ENCODE results near the gene LIMS4.
"Not testable (repeated sequence)": the region's sequence is repeated elsewhere in the genome, so short reads cannot be mapped to it uniquely, and the experiment has no call there.

LIMS4 gene

DNA sequence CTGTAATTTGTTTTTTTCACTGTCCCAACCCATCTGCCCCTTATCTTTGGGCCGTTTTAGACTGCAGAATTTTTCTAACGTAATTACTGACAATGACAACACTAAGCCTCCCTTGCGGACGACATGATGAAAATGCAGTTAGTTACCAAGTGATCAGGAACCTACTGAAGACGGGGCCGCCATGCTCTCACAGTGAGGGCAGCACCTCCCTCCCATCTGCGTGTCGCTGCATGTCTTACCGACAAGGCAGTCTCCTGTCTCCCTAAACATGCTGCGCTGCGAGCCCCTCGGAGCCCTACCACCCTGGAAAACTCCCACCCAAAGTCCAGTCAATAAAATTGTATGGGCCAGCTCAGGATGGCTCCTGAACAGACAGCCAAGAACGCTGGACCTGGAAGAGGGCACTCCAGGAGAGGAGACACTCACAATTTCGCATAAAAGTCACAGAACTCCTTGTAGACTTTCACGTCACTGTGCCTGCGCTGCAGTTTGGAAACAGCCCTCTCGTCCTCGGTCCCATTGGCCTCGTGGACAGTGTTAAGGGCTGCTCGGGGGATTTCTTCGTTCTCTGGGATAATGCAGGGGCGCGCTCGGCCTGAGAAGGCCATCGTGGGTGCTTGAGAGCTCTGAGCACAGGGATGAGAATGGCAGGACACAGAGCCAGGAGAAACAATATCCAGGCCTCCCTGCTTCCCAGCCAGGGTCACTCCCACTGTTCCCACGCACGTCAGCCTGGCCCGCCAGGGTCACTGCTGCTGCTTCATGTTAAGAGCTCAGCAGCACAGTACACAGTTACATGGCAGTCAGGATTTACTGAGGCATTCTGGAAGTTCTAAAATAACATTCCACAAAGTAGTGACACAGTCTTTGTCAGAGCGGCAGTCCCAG lies at the start of gene LIMS4:
Gene LIMS4 (minus strand): TSS at position 646 of the 888 bp plus-strand sequence. CDS start 38 bp downstream, at position 608.
- FAIRE-seq, result not testable (repeated sequence)

- FAIRE-seq, result not testable (repeated sequence)
Measured at GRCh38 chr2:110499755-110500377, 27.2 kb upstream of the LIMS4 start.

- not testable (repeated sequence) for FAIRE-seq
Measured at GRCh38 chr2:110496027-110496426, 23.4 kb upstream of the LIMS4 start.

DNA sequence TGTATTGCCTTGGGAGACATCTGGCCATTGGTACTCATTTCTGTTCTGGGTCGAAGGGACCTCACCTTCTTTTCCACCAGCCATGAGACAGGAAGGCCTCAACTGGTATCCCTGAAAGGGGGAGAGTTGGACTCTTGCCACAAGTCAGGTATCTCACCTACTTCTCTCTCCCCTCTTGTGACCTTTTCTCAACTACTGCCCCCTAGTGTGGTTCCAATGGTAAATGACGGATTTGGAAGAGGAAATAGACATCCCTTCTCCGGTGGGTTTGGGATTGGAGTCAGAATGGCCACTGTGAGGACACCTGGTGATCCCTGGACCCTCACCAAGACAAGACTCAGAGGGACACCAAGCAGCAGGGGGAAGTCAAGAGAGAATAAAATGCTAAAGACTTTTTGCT lies 21.9 kb upstream of the LIMS4 start:
- not testable (repeated sequence) for FAIRE-seq

DNA sequence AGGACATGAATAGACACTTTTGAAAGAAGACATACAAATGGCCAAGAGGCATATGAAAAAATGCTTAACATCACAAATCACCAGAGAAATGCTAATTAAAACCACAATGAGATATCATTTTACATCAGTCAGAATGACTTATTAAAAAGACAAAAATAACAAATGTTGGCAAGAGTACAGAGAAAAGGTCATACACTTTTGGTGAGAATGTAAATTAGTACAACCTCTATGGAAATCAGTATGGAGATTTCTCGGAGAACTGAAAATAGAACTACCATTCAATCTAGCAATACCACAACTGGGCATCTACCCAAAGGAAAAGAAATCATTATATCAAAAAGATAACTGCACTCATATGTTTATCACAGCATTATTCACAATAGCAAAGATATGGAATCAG lies 16.4 kb upstream of the LIMS4 start:
- FAIRE-seq, result not testable (repeated sequence)

- FAIRE-seq, result not testable (repeated sequence)
Measured at GRCh38 chr2:110482697-110483096, 10.1 kb upstream of the LIMS4 start.

- FAIRE-seq, result not testable (repeated sequence)
Measured at GRCh38 chr2:110481200-110481599, 8.6 kb upstream of the LIMS4 start.

GRCh38 chr2:110480084-110480483 lies 7.5 kb upstream of the LIMS4 start:
- FAIRE-seq, result not testable (repeated sequence)

DNA sequence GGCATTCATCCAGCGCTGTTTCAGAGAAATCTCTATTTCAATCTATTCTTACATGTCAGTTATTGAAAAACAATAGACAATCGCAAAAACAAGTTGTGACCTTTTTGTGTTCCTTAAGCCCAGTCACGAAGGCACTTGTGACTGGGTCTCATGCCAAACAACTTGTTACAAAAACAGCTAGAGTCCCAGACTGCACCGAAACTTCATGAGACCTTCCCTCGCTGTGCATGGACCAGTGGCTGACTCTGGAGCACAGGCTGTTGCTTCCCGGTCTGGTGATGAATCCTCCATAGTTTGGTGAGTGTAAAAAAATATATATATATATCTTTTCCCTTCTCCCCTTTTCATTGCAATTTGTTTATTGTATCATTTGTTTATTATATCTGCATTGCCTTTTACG lies 4.8 kb upstream of the LIMS4 start:
- not testable (repeated sequence) for FAIRE-seq

- FAIRE-seq, result not testable (repeated sequence)
Measured at GRCh38 chr2:110476952-110477351, 4.3 kb upstream of the LIMS4 start.

DNA sequence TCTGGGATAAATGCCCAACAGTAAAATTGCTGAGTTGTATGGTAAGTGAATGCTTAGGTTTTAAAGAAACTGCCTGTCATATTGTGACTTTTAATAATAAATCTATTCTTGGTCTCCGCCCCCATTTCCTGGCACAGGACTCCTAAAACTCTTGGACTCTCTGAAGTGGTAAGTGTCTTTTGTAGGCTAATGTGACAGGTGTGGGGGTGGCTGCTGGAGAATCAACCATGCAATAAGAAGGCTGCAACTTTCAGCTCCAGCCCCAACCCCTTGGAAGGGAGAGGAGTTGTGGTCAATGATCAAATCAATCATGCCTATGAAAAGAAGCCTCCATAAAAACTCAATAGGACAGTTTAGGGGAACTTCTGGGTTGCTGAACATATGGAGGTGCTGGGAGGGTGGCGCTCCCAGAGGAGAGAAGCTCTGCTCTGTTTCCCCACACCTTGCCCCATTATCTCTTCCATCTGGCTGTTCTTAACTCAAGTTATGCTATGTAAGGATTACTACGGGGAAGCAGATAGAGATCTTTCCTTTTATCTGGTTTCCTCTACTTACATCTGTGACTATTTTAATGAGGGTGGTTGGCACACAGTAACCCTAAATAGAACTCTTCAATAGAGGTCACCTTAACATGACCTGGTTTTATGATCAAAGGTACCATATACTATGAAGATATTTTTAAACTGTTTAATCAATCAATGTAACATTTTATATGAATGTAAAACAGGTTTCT lies 3.2 kb upstream of the LIMS4 start:
- FAIRE-seq, result not testable (repeated sequence)

DNA sequence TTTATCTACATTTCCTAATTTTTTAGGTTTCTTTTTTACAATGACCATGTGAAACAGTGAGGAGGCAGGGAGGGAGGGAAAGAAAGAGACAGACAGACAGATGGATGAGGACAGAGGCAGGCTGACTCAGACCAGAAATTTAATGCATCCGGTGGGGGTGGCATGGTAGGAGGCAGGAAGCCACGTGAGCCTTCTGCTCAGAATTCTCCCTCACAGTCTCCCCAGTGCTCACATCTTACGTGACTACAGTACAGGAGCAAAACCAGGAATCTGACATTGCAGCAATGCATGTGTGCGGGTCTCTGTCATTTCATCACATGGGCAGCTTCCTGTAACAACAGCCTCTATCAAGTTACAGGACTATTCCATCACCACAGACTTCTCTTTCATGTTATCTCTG lies 2.3 kb upstream of the LIMS4 start:
- not testable (repeated sequence) for FAIRE-seq

GRCh38 chr2:110473059-110473358 lies 393 bp upstream of the LIMS4 start:
- not testable (repeated sequence) for FAIRE-seq

DNA sequence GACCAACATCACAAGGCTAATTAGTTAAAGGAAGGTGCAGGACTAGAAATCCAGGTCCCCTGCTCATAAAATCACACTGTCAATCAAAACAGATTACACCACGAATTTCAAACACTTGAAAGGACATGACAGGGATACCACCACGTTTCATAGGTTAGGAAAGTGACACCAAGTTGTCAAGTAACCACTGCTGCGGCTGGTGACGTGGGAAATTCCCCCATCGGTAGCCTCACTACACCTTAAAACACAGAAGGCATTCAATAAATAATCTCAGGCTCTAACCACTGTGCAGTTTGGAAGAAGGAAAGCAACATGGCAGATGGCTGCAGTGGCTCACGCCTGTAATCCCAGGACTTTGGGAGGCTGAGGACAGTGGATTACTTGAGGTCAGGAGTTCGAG lies 3.7 kb downstream of the LIMS4 start:
- FAIRE-seq, result not testable (repeated sequence)

DNA sequence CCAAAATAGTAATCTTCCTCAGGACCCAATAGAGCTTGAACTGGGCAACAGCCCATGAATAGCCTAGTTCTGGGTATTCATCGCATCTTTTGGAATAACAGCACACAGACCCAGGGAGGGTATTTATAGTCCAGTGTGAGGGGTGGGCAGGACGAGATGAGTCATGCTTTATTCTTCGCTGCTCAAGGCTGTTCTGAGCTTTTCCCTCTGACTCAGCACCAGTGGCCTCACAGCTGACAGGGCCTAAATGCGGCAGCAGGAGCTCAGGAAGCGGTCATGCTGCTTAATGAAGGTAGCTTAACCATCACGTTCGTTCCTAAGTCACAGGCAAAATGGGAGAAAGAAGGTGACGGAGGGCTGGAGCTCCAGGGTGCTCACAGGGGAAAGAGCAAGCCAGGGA lies 7.3 kb downstream of the LIMS4 start:
- not testable (repeated sequence) for FAIRE-seq

- not testable (repeated sequence) for FAIRE-seq
Measured at GRCh38 chr2:110462458-110462857, 10.2 kb downstream of the LIMS4 start.

- not testable (repeated sequence) for FAIRE-seq
Measured at GRCh38 chr2:110460318-110460717, 12.3 kb downstream of the LIMS4 start.

GRCh38 chr2:110457214-110457590 lies 15.4 kb downstream of the LIMS4 start:
- FAIRE-seq, result not testable (repeated sequence)

GRCh38 chr2:110456291-110457213 lies 16.1 kb downstream of the LIMS4 start:
- FAIRE-seq, result not testable (repeated sequence)

DNA sequence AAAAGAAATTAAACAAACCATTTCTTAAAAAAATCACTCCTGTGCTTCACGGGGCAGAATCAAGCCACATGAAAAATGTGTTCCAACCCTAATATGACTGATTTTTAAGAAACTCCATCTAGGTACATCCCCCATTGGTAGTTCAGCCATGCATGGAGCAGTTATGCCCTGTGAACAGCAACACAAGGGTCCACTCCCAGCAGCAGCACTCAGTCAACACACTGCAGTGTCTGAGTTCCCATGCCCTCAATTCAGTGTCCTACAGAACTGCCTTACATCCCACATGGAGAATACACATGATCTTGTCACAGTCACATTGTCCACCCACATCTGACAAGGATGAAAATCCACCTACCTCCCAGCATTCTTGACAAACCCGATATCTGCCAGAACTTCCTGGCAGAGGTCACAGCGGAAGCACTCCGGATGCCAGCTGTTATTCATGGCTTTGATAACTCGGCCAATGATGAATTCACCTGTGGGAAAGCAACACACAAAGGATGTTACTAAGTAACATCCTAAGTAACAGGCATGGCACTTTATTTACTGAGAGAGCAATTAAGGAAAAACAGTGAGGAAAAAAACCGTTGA lies 17.4 kb downstream of the LIMS4 start:
- not testable (repeated sequence) for FAIRE-seq

DNA sequence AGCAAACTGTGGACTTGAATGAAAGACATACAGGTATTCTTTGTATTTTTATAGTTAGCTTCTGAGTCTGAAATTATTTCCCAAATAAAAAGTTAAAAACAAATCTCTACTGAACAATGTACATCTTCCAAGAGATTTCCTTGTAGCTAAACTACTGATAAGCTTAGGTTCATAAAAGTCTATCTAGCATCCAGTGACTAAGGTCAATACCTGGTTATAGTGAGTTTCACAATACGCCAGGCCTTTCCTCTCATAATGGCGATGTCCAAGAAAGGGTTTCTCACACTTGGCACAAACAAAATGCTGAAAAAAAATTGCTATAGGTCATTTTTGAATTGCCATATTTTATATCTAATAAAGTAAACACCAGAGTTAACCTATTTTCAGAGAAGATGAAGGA lies 21.7 kb downstream of the LIMS4 start:
- FAIRE-seq, result not testable (repeated sequence)
